Measurements from ENCODE around the gene PCSK7.
"Not testable (repeated sequence)": the region's sequence is repeated elsewhere in the genome, so short reads cannot be mapped to it uniquely, and the experiment has no call there.

The PCSK7 gene

GRCh38 chr11:117231842-117232091 lies at the start of gene PCSK7:
Gene PCSK7 (minus strand): TSS chr11:117232073. CDS start chr11:117229844, 2,229 bp downstream.
- peak in 4 of 51 donors; percentile 50 to 79 (median 55) for DNase-seq

DNA sequence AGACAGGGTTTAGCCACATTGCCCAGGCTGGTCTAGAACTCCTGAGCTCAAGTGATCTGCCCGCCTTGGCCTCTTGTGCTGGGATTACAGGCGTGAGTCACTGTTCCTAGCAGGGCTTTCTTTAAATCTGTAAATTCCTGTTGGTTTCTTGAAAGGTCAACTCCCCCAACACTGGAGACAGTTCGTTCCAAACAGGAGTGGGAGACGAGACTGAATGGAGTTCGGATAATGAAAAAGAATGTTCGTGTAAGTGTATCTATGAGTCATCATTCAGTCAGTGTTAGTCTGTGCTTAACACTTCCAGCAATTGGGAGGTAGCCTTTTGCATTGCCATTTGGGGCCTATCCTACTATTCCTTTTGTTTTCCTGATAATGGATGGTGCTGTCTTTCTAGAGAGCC lies 49.3 kb upstream of the PCSK7 start:
- peak in 2 of 51 donors; percentile 43 to 55 for DNase-seq

DNA sequence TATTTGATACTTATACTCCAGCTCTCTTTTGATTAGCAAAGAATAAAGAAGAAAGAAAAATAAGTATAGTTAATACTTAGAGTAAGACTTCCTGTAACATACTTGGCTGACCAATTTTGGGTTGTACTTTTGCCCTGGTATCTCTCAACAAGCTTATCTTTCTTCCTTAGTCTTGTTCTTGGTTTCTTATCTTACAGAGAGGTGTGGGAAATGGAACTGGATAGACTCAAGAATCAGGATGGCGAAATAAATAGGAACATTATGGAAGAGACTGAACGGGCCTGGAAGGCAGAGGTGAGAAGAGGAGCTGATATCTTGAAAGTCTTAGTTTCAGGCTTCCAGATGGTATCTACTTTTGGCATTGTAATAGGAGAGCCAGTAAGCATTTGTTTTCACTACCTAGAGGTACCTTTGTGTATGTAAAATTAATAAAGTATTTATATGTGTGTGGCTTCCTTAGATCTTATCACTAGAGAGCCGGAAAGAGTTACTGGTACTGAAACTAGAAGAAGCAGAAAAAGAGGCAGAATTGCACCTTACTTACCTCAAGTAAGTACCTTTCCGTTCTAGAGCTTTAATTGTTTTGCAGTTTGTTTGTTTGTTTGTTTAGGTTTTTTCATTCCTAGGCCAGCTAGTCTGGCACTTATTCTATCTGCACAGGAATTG lies 48.0 kb upstream of the PCSK7 start:
- no peak for DNase-seq

GRCh38 chr11:117278347-117278746 lies 46.5 kb upstream of the PCSK7 start:
- no peak for DNase-seq

GRCh38 chr11:117273550-117274289 lies 41.8 kb upstream of the PCSK7 start:
- no peak for DNase-seq

DNA sequence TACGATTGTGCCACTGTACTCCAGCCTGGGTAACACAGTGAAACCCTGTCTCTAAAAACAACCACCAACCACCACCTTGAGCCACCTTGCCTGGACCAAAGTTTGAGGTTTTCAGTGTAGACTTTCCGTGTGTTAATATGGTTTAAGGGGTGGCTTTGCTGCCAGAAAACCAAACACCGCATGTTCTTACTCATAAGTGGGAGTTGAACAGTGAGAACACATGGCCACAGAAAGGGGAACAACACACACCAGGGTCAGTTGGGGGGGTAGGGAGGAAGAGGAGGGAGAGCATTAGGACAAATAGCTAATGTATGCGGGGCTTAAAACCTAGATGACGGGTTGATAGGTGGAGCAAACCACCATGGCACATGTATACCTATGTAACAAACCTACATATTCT lies 40.3 kb upstream of the PCSK7 start:
- not testable (repeated sequence) for DNase-seq

GRCh38 chr11:117271208-117271607 lies 39.3 kb upstream of the PCSK7 start:
- DNase-seq = no peak

DNA sequence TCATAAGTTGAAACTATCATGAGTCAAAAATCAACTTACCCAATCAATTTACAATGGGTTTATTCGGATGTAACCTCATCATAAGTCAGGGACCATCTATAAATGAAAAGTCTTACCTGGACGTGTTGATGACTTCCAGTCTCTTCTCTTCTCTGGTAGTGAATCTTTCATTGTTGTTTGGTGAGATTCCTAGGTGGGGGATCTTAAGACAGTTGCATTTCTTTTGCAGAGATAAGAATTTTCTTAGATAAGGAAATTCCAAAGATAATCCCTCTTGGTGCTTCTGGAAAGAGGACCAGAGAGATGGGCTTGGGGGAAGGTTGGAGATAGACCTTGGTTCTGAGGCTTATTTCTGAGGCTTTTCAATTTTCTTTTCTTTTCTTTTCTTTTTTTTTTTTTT lies 38.0 kb upstream of the PCSK7 start:
- no peak for DNase-seq

- no peak for DNase-seq
These were observed 33.9 kb upstream of the PCSK7 start for GRCh38 chr11:117265745-117266144.

- DNase-seq = not testable (repeated sequence)
These were observed 32.9 kb upstream of the PCSK7 start for GRCh38 chr11:117264624-117265323.

DNA sequence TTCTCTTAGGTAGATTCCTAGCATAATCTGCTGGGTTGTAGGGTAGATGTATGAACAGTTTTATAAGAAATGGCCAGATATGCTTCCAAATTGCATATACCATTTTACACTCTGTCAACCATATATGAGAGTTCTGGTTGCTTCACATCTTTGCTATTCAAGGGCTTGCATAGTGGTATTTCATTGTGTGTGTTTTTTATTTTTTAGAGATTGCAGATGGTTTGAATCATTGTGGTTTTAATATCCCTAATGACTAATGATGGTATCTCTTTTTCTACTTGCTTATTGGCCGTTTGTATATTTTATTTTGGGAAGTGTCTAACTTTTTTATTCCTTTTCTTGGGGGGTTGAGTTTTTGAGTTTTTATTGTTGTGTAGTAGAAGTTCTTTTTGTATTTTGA lies 27.5 kb upstream of the PCSK7 start:
- no peak for DNase-seq

GRCh38 chr11:117258576-117258975 lies 26.7 kb upstream of the PCSK7 start:
- no peak for DNase-seq

DNA sequence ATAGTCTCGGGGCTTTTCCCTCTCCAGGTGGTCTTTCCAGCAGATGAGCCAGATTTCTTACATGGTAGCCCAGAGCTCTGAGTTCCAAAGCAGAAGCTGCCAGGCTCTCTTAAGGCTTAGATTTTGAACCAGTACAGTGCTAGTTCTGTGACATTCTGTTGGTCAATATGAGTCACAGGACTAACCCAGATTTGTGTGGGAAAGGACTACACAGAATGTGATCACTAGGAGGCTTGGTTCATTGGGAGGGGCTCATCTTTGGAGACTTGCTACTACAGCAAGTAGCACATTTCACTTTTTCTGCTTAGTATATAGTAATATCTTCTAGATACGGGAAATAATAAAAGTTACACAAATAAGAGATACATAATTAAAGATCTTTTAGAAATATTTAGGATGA lies 24.7 kb upstream of the PCSK7 start:
- no peak for DNase-seq

DNA sequence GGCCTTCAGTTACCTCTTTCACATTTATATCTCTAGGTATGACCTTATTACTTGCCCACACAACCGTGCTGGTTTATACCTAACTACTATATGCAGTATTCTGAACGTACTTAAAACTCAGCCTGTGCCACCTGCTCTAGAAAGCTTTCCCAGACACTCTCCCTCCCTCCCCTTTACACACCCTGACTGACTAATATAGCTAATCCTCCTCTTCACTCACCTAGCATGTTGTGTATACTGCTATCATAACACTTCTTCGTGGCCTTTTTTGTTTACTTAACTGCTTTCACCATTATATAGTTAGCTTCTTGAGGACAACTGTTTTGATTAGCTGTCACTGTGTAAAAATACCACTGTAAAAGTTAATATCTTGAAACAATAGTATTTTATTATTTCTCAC lies 24.1 kb upstream of the PCSK7 start:
- DNase-seq = no peak

DNA sequence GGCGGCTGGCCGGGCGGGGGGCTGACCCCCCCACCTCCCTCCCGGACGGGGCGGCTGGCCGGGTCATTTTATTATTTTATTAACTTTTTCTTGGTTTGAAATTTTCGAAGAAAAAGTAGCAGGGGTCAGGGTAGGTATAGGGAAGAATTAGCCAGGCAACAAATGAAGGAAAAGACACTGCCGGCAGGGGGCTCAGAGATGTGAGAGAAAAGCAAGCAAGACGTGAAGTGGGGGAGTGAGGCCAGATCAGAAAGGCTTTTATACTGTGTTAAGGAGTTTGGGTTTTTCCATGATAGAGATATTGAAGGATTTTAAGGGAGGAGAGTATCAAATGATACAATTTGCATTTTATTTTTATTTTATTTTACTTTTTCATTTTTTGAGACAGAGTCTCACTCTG lies 19.6 kb upstream of the PCSK7 start:
- no peak for DNase-seq

GRCh38 chr11:117249571-117249970 lies 17.7 kb upstream of the PCSK7 start:
- DNase-seq = no peak

- DNase-seq = no peak
These were observed 16.5 kb upstream of the PCSK7 start for GRCh38 chr11:117248341-117248740.

- peak in 1 of 51 donors; percentile 14 for DNase-seq
These were observed 7.4 kb upstream of the PCSK7 start for GRCh38 chr11:117239295-117239694.

- no peak for DNase-seq
These were observed 6.3 kb upstream of the PCSK7 start for GRCh38 chr11:117238221-117238620.

DNA sequence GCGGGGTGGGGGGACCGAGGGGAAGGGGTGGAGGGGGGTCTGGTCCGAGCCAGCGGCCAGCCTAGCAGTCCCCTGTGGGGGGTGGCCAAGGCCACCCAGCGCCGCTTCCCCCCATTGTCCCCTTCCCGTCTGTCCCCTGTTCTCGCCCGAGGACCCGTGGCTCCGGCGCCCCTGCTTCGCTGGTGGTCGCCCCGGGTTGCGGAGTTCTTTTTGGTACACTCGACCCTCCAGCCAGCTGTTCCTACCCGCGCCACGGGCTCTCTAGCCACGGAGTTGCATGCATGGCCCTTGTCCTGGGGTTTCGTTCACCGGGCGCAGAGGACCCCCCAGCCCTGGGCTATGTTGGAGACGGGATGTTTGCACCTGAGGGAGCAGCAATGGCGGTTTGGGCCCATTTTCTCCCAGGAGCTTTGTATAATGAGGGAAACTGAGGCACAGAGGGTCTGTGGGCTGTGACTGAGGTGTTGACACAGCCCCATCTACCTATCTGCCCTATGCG lies 1.1 kb upstream of the PCSK7 start:
- peak in 3 of 51 donors; percentile 22 to 26 (median 23) for DNase-seq

DNA sequence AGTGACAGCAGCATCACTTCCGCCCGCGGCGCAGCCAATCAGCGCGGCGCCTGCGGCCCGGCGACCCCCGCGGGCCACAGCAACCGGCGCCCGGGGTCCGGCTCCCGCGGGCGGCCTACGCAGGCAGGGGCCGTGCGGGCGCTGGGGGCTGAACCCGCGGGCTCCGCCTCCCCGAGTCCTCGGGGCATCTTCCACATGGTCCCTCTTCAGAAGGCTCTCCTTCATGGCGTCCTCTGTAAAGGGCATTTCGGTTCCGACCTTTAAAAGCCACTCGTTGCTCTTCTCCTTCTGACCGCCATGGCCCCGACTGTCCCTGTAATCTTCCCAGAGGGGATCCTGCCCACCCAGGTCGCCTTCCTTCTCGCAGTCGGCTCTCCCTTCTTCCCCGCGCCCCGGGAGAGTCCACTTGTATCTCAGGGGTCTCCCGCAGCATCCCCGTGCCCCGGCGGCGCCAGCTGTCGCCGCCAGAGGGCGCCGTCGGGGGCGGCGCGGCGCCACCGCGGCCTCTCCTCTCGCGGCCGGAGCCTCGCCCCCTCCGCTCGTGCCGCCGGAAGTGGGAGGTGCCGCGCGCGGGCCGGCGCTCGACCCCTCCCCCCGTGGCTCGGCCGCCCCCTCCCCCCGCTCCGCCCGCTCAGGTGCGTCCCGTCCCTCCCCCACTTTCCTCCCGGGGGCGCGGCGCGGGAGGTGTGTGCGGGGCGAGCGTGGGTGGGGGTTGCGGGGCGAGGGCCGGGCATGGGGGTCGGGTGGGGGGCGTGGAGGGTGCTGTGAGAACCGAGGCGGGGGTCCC lies 412 bp upstream of the PCSK7 start, which contains the start of gene RNF214:
Gene RNF214 (plus strand): TSS at position 580 of the 787 bp plus-strand sequence. CDS start 1,602 bp downstream, outside the sequence.
- DNase-seq = peak; percentile 27 to 94 (median 75)

Measured in hypothalamus (tissue), 51 donors.